ENCODE results near the gene LSS. TPM values are rescaled to one million over a fixed set of nuclear protein-coding genes. Genes with fewer than 3 reads are reported as not detected.
A peak's percentile ranks its signal among the peaks of the same experiment; 100 is the strongest.

The LSS gene
- total RNA-seq, 4 donors from 2014 or later, result 43.7 to 172 (median 66.5) TPM

DNA sequence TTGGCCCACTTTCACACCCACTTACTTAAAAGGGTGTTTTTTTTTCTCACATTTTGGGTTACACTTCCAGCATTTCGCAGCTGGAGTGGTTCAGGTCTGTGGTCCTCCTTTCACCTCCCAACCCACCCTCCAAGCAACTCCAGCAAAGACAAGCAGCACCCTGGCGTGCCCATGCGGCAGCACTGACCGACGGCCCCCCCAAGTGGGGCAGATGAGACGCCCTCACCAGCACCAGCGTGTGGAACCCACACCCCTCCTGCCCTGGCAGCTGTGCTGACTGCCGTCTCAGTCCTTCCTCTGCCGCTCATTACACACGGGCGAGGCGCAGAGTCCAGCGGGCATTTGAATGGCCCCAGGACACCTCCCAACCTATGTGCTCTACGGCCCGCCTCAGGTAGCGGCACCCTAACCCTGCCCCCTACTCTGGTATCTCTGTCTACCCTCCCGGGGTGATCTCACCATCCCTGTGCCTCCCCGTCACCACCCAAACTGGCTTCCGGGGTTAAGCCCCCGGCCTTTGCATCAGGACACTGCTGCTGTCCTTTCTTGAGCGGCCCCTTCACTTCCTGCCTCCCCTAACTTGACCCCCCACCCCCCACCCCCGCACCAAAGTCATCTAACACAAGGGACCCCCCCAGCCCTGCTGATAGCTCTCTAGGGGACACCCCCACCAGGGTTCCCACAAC lies 10.9 kb downstream of the LSS start:
- peaks cover 0 to 92% (median 0%) of the 10 kb centered on the region in 3 donors for H3K36me3 ChIP-seq
- H3K9me3 ChIP-seq, result no peaks in the 10 kb centered on the region
- H3K27me3 ChIP-seq, result no peaks in the 10 kb centered on the region
- no peak for TF ChIP-seq POLR2A (IDR thresholded peaks at IDR 0.05)
- TF ChIP-seq, protein P1, sequence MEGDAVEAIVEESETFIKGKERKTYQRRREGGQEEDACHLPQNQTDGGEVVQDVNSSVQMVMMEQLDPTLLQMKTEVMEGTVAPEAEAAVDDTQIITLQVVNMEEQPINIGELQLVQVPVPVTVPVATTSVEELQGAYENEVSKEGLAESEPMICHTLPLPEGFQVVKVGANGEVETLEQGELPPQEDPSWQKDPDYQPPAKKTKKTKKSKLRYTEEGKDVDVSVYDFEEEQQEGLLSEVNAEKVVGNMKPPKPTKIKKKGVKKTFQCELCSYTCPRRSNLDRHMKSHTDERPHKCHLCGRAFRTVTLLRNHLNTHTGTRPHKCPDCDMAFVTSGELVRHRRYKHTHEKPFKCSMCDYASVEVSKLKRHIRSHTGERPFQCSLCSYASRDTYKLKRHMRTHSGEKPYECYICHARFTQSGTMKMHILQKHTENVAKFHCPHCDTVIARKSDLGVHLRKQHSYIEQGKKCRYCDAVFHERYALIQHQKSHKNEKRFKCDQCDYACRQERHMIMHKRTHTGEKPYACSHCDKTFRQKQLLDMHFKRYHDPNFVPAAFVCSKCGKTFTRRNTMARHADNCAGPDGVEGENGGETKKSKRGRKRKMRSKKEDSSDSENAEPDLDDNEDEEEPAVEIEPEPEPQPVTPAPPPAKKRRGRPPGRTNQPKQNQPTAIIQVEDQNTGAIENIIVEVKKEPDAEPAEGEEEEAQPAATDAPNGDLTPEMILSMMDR (IDR thresholded peaks at IDR 0.05), result no peak
- no peak overlapping the region for H3K4me3 ChIP-seq
- DNase-seq, result peak in 2 of 3 donors; percentile 42 to 49
- H3K4me1 ChIP-seq, result no peaks in the 10 kb centered on the region
- H3K27ac ChIP-seq, result no peak overlapping the region

DNA sequence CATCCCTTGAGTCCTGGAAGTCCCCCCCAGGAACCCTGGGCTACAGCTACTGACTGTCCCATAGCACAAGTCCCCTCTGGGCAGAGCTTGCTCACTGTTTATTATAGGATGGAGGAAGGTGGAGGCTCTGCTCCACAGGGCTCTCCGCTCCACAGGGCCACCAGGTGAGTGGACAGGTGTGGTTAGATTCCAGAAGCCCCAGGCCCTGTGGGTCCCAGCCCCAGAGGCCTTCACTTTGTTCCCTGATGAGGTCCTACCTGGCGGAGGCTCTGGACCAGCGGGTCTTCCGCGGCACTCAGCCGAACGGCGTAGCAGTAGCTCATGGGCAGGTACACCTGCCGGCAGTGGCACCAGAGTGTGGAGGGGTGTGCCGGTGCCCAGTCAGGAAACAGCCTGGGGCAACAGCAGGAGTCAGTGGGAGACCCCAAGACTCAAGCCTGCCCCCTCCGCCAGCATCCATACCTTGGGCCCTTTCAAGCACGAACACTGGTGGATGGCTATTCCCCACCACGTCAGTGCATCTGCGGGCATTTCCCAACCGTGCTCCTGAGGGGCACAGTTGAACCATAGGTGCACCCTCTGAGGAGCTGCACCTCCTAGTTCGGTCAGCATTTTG lies 12.3 kb downstream of the LSS start:
- Histone ChIP-seq H3K4me1 (no peaks in the 10 kb centered on the region), H3K27ac (no peak overlapping the region), H3K36me3 (peaks cover 0 to 94% (median 0%) of the 10 kb centered on the region in 3 donors), H3K27me3 (no peaks in the 10 kb centered on the region), H3K4me3 (no peak overlapping the region), H3K9me3 (no peaks in the 10 kb centered on the region)
- DNase-seq, result peak in 2 of 3 donors; percentile 32 to 43
- TF ChIP-seq POLR2A (IDR thresholded peaks at IDR 0.05), result no peak
- TF ChIP-seq, protein P1 (IDR thresholded peaks at IDR 0.05), result no peak

DNA sequence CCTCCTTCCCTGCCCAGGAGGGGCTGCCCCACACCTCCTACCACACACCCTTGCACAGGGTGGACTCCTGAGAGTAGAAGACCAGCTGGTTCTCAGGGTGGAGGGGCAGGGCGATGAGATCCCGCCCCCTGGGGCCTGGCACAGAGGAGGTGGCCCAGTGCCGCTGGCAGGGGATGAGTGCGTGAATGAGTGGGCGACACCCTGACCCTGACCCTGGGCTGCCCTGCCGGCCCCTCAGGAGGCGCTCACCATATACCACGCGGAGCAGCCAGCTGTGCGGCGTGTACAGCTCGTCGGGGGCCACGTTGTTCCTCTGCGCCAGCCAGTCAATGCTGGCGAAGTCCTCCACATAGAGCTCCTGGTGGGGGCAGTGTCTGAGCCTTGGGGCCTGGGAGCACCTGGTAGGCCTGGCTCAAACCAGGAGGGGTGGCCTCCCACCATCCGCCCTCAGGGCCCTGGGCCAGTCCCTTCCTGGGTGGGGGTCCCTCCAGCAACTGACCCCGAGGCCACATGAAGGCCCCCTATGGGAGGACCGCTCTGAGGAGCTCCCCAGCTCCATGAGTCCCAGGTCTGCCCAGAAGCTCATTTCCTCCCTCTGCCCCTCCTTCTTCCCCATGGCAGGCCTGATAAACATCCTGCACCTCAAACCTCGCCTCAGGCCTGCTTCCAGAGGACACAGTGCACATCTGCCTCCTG lies 13.0 kb downstream of the LSS start:
- no peak overlapping the region for H3K27ac ChIP-seq
- DNase-seq, result peak in 2 of 3 donors; percentile 35 to 42
- TF ChIP-seq, protein P1 (IDR thresholded peaks at IDR 0.05), result no peak
- TF ChIP-seq POLR2A (IDR thresholded peaks at IDR 0.05), result no peak
- H3K9me3 ChIP-seq, result no peaks in the 10 kb centered on the region
- H3K4me3 ChIP-seq, result no peak overlapping the region
- no peaks in the 10 kb centered on the region for H3K4me1 ChIP-seq
- no peaks in the 10 kb centered on the region for H3K27me3 ChIP-seq
- peaks cover 0 to 94% (median 0%) of the 10 kb centered on the region in 3 donors for H3K36me3 ChIP-seq

DNA sequence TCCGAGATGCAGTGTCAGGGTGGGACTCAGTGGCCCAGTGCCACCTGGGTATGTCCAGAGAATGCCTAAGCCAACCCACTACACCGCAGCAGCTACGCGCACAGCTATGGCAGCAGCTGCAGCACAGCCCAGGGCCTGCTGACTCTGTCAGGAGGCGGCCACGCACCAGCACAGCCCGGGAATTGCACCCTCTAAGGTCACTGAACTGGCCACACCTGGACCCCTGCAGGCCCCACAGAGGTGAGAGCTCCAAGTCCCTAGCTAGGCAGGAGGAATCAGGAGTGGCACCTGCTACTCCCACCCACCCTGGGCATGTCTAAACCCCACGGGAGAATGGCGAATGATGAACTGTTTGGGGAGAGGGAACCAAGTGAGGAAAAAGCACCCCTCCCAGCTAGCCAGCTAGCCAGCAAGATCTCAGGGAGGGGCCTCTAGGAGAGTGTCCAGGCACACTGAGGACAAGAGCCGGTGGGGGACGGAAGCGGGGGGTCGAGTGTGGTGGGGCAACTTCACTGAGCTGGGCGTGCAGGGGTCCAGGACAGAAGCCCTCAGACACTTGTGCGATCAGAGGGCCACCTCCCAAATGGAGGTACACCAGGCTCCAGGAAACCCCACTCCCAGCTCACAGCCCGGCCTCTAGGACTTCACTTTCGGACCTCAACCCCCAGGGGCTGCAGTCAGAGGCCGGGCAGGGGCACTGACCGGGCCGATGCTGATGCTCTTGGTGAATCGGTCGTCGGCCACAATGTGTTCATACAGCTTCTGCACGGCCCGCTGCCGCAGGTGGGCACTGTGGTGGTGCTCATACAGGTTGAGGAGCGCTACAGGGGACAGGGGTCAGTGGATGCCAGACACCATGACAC lies 13.9 kb downstream of the LSS start:
- no peak for TF ChIP-seq POLR2A (IDR thresholded peaks at IDR 0.05)
- TF ChIP-seq, protein P1 (IDR thresholded peaks at IDR 0.05), result no peak
- Histone ChIP-seq H3K4me1 (no peaks in the 10 kb centered on the region), H3K4me3 (no peak overlapping the region), H3K27ac (no peak overlapping the region), H3K9me3 (no peaks in the 10 kb centered on the region), H3K27me3 (no peaks in the 10 kb centered on the region), H3K36me3 (peaks cover 0 to 91% (median 0%) of the 10 kb centered on the region in 3 donors)
- peak in 2 of 3 donors; percentile 28 to 32 for DNase-seq

DNA sequence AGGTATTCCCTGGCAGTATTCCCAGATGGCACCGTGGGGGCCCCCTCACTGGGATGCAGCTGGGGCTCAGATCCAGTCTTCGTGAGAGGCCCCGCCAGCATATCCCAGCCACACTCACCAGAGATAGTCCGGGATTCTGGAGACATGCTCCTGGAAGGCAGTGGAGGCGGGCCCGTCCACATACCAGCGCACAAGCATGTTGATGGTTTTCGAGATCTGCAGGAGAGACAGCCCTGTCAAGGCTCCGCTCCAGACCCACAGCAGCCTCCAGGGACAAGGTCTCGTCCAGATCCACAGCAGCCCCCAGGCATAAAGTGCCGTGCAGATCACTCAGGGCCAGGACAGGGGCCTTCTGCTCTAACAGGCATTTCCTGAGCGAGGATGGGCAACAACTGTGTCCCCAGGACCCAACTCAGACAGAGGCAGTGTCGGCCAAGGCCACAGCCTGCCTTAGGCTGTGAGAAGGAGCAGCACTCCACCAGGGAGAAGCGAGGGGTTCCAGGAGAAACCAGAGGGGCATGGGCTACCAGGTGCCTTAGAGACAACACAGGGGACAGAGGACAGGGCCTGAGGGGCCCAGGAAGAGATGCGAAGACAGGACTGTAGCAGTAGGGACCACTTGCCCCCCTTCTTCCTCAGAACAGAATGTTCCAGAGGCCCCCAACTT lies 14.8 kb downstream of the LSS start:
- Histone ChIP-seq H3K9me3 (no peaks in the 10 kb centered on the region), H3K27ac (no peak overlapping the region), H3K27me3 (no peaks in the 10 kb centered on the region), H3K4me3 (no peak overlapping the region), H3K36me3 (peaks cover 0 to 91% (median 0%) of the 10 kb centered on the region in 3 donors), H3K4me1 (no peaks in the 10 kb centered on the region)
- peak in 2 of 3 donors; percentile 28 to 34 for DNase-seq
- TF ChIP-seq POLR2A (IDR thresholded peaks at IDR 0.05), result no peak
- TF ChIP-seq, protein P1 (IDR thresholded peaks at IDR 0.05), result no peak

Measured in Peyer's patch (tissue), 4 donors.